ENCODE results near the gene ANAPC4. TPM values are rescaled to one million over a fixed set of nuclear protein-coding genes. Genes with fewer than 3 reads are reported as not detected.

Gene ANAPC4
- polyA plus RNA-seq, 1 donor from 2014 or later, result 78.1 TPM

- TF ChIP-seq POLR2AphosphoS5 (IDR thresholded peaks at IDR 0.05), result no peak
- TF ChIP-seq CTCF (IDR thresholded peaks at IDR 0.05; ENCODE audit: poor library complexity, severe bottlenecking), result no peak
- no peak for TF ChIP-seq EZH2 (IDR thresholded peaks at IDR 0.05; ENCODE audit: borderline replicate concordance, insufficient read depth, low read length, poor library complexity, severe bottlenecking)
- TF ChIP-seq RAD21 (conservative IDR thresholded peaks at IDR 0.05), result no peak
- TF ChIP-seq EP300 (conservative IDR thresholded peaks at IDR 0.05; ENCODE audit: poor library complexity, severe bottlenecking), result no peak
- H3K9me2 ChIP-seq (ENCODE audit: insufficient read depth, low read length), result no peaks in the 10 kb centered on the region
- no peak overlapping the region for H3K4me2 ChIP-seq (ENCODE audit: low read length)
- no peak overlapping the region for H3K9ac ChIP-seq (ENCODE audit: low read length)
- H3K27ac ChIP-seq (ENCODE audit: low read length), result no peak overlapping the region
- H3K9me3 ChIP-seq (ENCODE audit: low read length), result no peaks in the 10 kb centered on the region
- no peaks in the 10 kb centered on the region for H3K79me2 ChIP-seq (replicated peaks; ENCODE audit: insufficient read depth, low read length)
- H3F3A ChIP-seq (ENCODE audit: insufficient read depth, low read length, poor library complexity, severe bottlenecking), result no peaks in the 10 kb centered on the region
- H3K36me3 ChIP-seq (ENCODE audit: insufficient read depth, low read length), result no peaks in the 10 kb centered on the region
- H3K4me3 ChIP-seq (ENCODE audit: low read length), result no peak overlapping the region
- no peaks in the 10 kb centered on the region for H3K27me3 ChIP-seq (ENCODE audit: insufficient read depth, low read depth, low read length)
- H4K20me1 ChIP-seq (ENCODE audit: insufficient read depth), result no peaks in the 10 kb centered on the region
- no peak overlapping the region for H2AFZ ChIP-seq (ENCODE audit: low read depth, low read length)
Measured at GRCh38 chr4:25448379-25449109, 71.5 kb downstream of the ANAPC4 start.

- H3K27ac ChIP-seq (ENCODE audit: low read length), result no peak overlapping the region
- no peaks in the 10 kb centered on the region for H3K9me3 ChIP-seq (ENCODE audit: low read length)
- H3K9ac ChIP-seq (ENCODE audit: low read length), result no peak overlapping the region
- no peak overlapping the region for H3K4me3 ChIP-seq (ENCODE audit: low read length)
- H3K4me2 ChIP-seq (ENCODE audit: low read length), result no peak overlapping the region
- H2AFZ ChIP-seq (ENCODE audit: low read depth, low read length), result no peak overlapping the region
- H3K36me3 ChIP-seq (ENCODE audit: insufficient read depth, low read length), result no peaks in the 10 kb centered on the region
- H4K20me1 ChIP-seq (ENCODE audit: insufficient read depth), result no peaks in the 10 kb centered on the region
- no peaks in the 10 kb centered on the region for H3K9me2 ChIP-seq (ENCODE audit: insufficient read depth, low read length)
- H3K27me3 ChIP-seq (ENCODE audit: insufficient read depth, low read depth, low read length), result no peaks in the 10 kb centered on the region
- no peaks in the 10 kb centered on the region for H3K79me2 ChIP-seq (replicated peaks; ENCODE audit: insufficient read depth, low read length)
- no peaks in the 10 kb centered on the region for H3F3A ChIP-seq (ENCODE audit: insufficient read depth, low read length, poor library complexity, severe bottlenecking)
- TF ChIP-seq REST (IDR thresholded peaks at IDR 0.05; ENCODE audit: borderline replicate concordance) (no peak), MXI1 (conservative IDR thresholded peaks at IDR 0.05; ENCODE audit: poor library complexity, severe bottlenecking) (no peak), SMC3 (conservative IDR thresholded peaks at IDR 0.05; ENCODE audit: poor library complexity) (no peak), RAD21 (conservative IDR thresholded peaks at IDR 0.05) (no peak), TAF1 (IDR thresholded peaks at IDR 0.05; ENCODE audit: low read depth) (no peak), POLR2AphosphoS5 (IDR thresholded peaks at IDR 0.05) (no peak), EZH2 (IDR thresholded peaks at IDR 0.05; ENCODE audit: borderline replicate concordance, insufficient read depth, low read length, poor library complexity, severe bottlenecking) (no peak), EP300 (conservative IDR thresholded peaks at IDR 0.05; ENCODE audit: poor library complexity, severe bottlenecking) (no peak), CTCF (IDR thresholded peaks at IDR 0.05; ENCODE audit: poor library complexity, severe bottlenecking) (no peak)
Measured at GRCh38 chr4:25449270-25449669, 72.2 kb downstream of the ANAPC4 start.

Data from neural cell (in vitro differentiated cells).